GM12878 (cell line): ENCODE data around the gene DUSP22. TPM values are rescaled to one million over a fixed set of nuclear protein-coding genes. Genes with fewer than 3 reads are reported as not detected.

Experiments
- ATAC-seq: fragments of 200-7000 bp; cut with Tn5 transposase; 3 replicates; pipeline ENCODE4 v1.9.1; 2020; ENCODE audit warnings: mild to moderate bottlenecking, moderate library complexity
- BruUV-seq: library from RNA; stranded (reverse); fragments of 400-500 nt; replicated peaks from 2 replicates; lab custom pipeline; 2021; lab: Mats Ljungman, UMichigan
- CTCF ChIA-PET: fragments of 300-600 bp; sonication (Branson Sonifier 250); formaldehyde crosslinking; extraction: SDS; loops from one replicate; lab custom pipeline; 2021; ENCODE audit warnings: inconsistent platforms; lab: Yijun Ruan, JAX
- POLR2A ChIA-PET: fragments of 350-600 bp; formaldehyde crosslinking; extraction: SDS; loops from one replicate; lab custom pipeline; 2021; ENCODE audit warnings: inconsistent platforms; lab: Charles Lee
- RAD21 ChIA-PET: fragments of 300-600 bp; sonication (Branson Sonifier 250); formaldehyde crosslinking; loops from one replicate; lab custom pipeline; 2023; ENCODE audit warnings: antibody characterized with exemption; ENCODE audit not compliant: unreplicated experiment; lab: Charles Lee
- SMC1A ChIA-PET: fragments of 300-600 bp; sonication (Branson Sonifier 250); formaldehyde crosslinking; loops from one replicate; lab custom pipeline; 2023; ENCODE audit not compliant: unreplicated experiment, uncharacterized antibody; lab: Charles Lee
- DNase-seq: peaks from one replicate; pipeline ENCODE4 v3.0.0-alpha.2; 2011; ENCODE audit warnings: low read depth, low spot score
- FAIRE-seq: peaks from 3 replicates; lab custom pipeline; 2011; peaks lifted over from hg19 to GRCh38; lab: Jason Lieb, UNC
- H2AFZ ChIP-seq: 2 replicates; pipeline ENCODE4 v1.6.0; 2011; ENCODE audit warnings: low read depth, low read length, control low read depth; ENCODE audit not compliant: control insufficient read depth
- H3K27ac ChIP-seq: 2 replicates; pipeline ENCODE4 v1.5.1; 2011; ENCODE audit warnings: control low read depth; ENCODE audit not compliant: control insufficient read depth, insufficient read depth
- H3K27me3 ChIP-seq, 2 experiments: replicated peaks in 1 of 2; 2 replicates each; pipeline versions ENCODE4 v1.6.0 to v1.6.1; 2011; ENCODE audit warnings: low read length in 1 of 2; ENCODE audit not compliant: control insufficient read depth in 2 of 2, insufficient read depth in 2 of 2
- H3K36me3 ChIP-seq, 2 experiments: 2 replicates each; pipeline ENCODE4 v1.5.1; 2011; ENCODE audit warnings: low read length in 1 of 2; ENCODE audit not compliant: control insufficient read depth in 2 of 2, insufficient read depth in 2 of 2
- H3K4me1 ChIP-seq: 2 replicates; pipeline ENCODE4 v1.6.1; 2011; ENCODE audit warnings: mild to moderate bottlenecking, low read length, moderate library complexity, mixed read lengths; ENCODE audit not compliant: control insufficient read depth, insufficient read depth
- H3K4me2 ChIP-seq: 2 replicates; pipeline ENCODE4 v1.6.0; 2011; ENCODE audit warnings: control low read depth; ENCODE audit not compliant: control insufficient read depth, insufficient read depth
- H3K4me3 ChIP-seq: fragments of 200-600 bp; sonication (generic); 2 replicates; pipeline ENCODE4 v1.5.1; 2016
- H3K79me2 ChIP-seq: 2 replicates; pipeline ENCODE4 v1.6.0; 2011; ENCODE audit warnings: low read length; ENCODE audit not compliant: control insufficient read depth, insufficient read depth
- H3K9ac ChIP-seq: 2 replicates; pipeline ENCODE4 v1.8.0; 2011; ENCODE audit warnings: low read length, control low read depth, mixed read lengths; ENCODE audit not compliant: control insufficient read depth, insufficient read depth
- H3K9me3 ChIP-seq: replicated peaks from 3 replicates; pipeline ENCODE4 v1.5.1; 2011; ENCODE audit warnings: mild to moderate bottlenecking, low read length; ENCODE audit not compliant: control insufficient read depth, insufficient read depth
- H4K20me1 ChIP-seq: 2 replicates; pipeline ENCODE4 v1.6.0; 2011; ENCODE audit not compliant: control insufficient read depth, insufficient read depth
- CHD1 ChIP-seq: IDR thresholded peaks from 2 replicates; pipeline ENCODE4 v1.6.1; 2012; ENCODE audit warnings: low read depth, low read length, improper control_type of control experiment
- DPF2 ChIP-seq: fragments of 450-650 bp; IDR thresholded peaks from 2 replicates; pipeline ENCODE4 v1.6.1; 2017; ENCODE audit warnings: mild to moderate bottlenecking
- EED ChIP-seq: sonication (generic); IDR thresholded peaks from 2 replicates; pipeline ENCODE4 v1.6.1; 2016; ENCODE audit warnings: antibody characterized with exemption, low read depth
- FOXM1 ChIP-seq: IDR thresholded peaks from 2 replicates; pipeline ENCODE4 v1.6.1; 2012; ENCODE audit warnings: low read depth, mild to moderate bottlenecking, inconsistent platforms, low read length, moderate library complexity
- KDM1A ChIP-seq: fragments of 200-600 bp; sonication (generic); IDR thresholded peaks from 2 replicates; pipeline ENCODE4 v1.6.1; 2016; ENCODE audit warnings: borderline replicate concordance
- NFIC ChIP-seq: IDR thresholded peaks from 2 replicates; pipeline ENCODE4 v1.6.1; 2012; ENCODE audit warnings: low read depth, mild to moderate bottlenecking, inconsistent platforms, low read length, moderate library complexity
- NFYB ChIP-seq: IDR thresholded peaks from 2 replicates; pipeline ENCODE4 v1.6.1; 2011; ENCODE audit warnings: low read depth, mild to moderate bottlenecking, low read length, improper control_type of control experiment, moderate library complexity; ENCODE audit not compliant: insufficient read depth
- PML ChIP-seq: IDR thresholded peaks from 2 replicates; pipeline ENCODE4 v1.6.1; 2012; ENCODE audit warnings: low read length, inconsistent platforms
- SIN3A ChIP-seq: IDR thresholded peaks from 2 replicates; pipeline ENCODE4 v1.6.1; 2012; ENCODE audit warnings: low read depth, low read length, improper control_type of control experiment
- SMAD1 ChIP-seq: fragments of 450-650 bp; IDR thresholded peaks from 2 replicates; pipeline ENCODE4 v1.6.1; 2018; ENCODE audit warnings: mild to moderate bottlenecking, low read depth; ENCODE audit not compliant: partially characterized antibody
- SREBF2 ChIP-seq: IDR thresholded peaks from 2 replicates; pipeline ENCODE4 v1.6.1; 2012; ENCODE audit warnings: mild to moderate bottlenecking, low read length
- SRF ChIP-seq, 2 experiments: IDR thresholded peaks; 2 replicates each; pipeline ENCODE4 v1.6.1; 2011; ENCODE audit warnings: low read depth in 2 of 2, low read length in 2 of 2, mild to moderate bottlenecking in 1 of 2, moderate library complexity in 1 of 2
- ZNF217 ChIP-seq: fragments of 450-650 bp; IDR thresholded peaks from 2 replicates; pipeline ENCODE4 v1.6.1; 2017; ENCODE audit warnings: antibody characterized with exemption, mild to moderate bottlenecking
- WGBS: methylation state at CpG from one replicate; pipeline ENCODE4 v1.1.6; 2016; ENCODE audit warnings: low lambda C conversion rate; ENCODE audit not compliant: insufficient replicate concordance, insufficient coverage; ENCODE audit errors: missing lambda C conversion rate; 5-methylcytosine and 5-hydroxymethylcytosine counted together
- in situ Hi-C: fragments of 300-500 bp; cut with MboI; formaldehyde crosslinking; loops from 9 replicates; pipeline ENCODE4 v1.14.3; 2018; ENCODE audit warnings: mixed read lengths
- intact Hi-C: fragments of 100-400 bp; cut with micrococcal nuclease; formaldehyde crosslinking; loops from one replicate; pipeline ENCODE4 v1.14.2; 2022; ENCODE audit not compliant: unreplicated experiment
- polyA plus RNA-seq, 11 experiments: library from polyadenylated mRNA; depleted of rRNA in 4 of 11; unstranded in 6 of 11; stranded (reverse) in 5 of 11; fragments of >200 nt; fragmentation: Nextera tagmentation in 4 of 11; fragmentation: Illumina TruSeq in 1 of 11; extraction: Ambion mirVana in 4 of 11; extraction: Trizol in 1 of 11; gene quantifications; 1 replicate in 1 of 11; 2 replicates in 10 of 11; pipeline versions ENCODE4 v1.2.1 to v1.2.3, GENCODE V29; 2011 to 2016; ENCODE audit warnings: inconsistent platforms in 2 of 11, missing spikeins in 2 of 11, low read depth in 1 of 11
- total RNA-seq, 4 experiments: library from RNA; depleted of rRNA in 3 of 4; stranded (reverse); fragments of >200 nt in 3 of 4; fragmentation: Illumina TruSeq in 1 of 4; extraction: Trizol in 1 of 4; gene quantifications; 2 replicates each; pipeline versions ENCODE4 v1.2.1 to v1.2.3, GENCODE V29; 2013 to 2021
- TF ChIP-seq, protein P1 (sequence below): fragments of 450-650 bp; IDR thresholded peaks from 2 replicates; pipeline ENCODE4 v1.6.1; 2014; ENCODE audit warnings: mild to moderate bottlenecking
- TF ChIP-seq, protein P2 (sequence below): fragments of 150-350 bp; IDR thresholded peaks from 2 replicates; pipeline ENCODE4 v1.6.1; 2014; ENCODE audit warnings: mild to moderate bottlenecking, low read depth, low read length
- TF ChIP-seq, protein P3 (sequence below): IDR thresholded peaks from 2 replicates; pipeline ENCODE4 v1.6.1; 2011; ENCODE audit warnings: borderline replicate concordance, low read depth, mild to moderate bottlenecking, moderate library complexity, mixed read lengths, low read length; ENCODE audit not compliant: insufficient read depth; ENCODE audit errors: extremely low read length
- TF ChIP-seq, protein P4 (sequence below), 3 experiments: IDR thresholded peaks in 2 of 3; conservative IDR thresholded peaks in 1 of 3; 2 replicates each; pipeline ENCODE4 v1.5.1; 2011; ENCODE audit warnings: low read depth in 3 of 3, low read length in 3 of 3, mild to moderate bottlenecking in 3 of 3, control low read depth in 2 of 3, moderate library complexity in 2 of 3, inconsistent platforms in 1 of 3, mixed read lengths in 1 of 3; ENCODE audit not compliant: control insufficient read depth in 2 of 3, insufficient read depth in 1 of 3; ENCODE audit errors: extremely low read depth in 1 of 3

The DUSP22 gene
- total and polyA plus RNA-seq, 10 of the 15 experiments (the other 5 are each of a cell fraction or from before 2014, with no cell fraction given), result 78.9 to 156 (median 107) TPM

DNA sequence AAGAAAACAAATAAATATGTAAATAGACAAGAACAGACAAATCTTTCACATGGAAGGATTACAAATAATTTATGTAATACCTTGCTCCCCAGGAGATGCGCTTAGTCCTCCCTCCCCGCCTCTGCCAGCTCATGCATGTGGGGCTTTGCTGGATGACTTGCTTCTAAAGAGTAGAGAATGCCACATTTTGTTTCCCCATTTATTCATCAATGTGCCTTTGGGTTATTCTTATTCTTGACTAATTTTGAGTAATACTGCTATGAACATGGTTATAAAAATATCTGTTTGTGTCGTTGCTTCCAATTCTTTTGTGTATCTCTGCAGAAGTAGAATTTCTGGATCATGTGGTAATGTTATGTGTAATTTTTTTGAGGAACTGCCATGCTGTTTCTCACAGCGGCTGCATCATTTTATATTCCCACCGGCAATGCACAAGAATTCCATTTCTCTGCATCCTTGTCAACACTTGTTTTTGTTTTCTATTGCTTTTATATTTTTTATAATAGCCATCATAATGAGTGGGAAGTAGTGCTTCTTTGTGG lies 23.8 kb upstream of the DUSP22 start (continued):
- TF ChIP-seq, protein P1, sequence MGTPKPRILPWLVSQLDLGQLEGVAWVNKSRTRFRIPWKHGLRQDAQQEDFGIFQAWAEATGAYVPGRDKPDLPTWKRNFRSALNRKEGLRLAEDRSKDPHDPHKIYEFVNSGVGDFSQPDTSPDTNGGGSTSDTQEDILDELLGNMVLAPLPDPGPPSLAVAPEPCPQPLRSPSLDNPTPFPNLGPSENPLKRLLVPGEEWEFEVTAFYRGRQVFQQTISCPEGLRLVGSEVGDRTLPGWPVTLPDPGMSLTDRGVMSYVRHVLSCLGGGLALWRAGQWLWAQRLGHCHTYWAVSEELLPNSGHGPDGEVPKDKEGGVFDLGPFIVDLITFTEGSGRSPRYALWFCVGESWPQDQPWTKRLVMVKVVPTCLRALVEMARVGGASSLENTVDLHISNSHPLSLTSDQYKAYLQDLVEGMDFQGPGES, result no peak
- TF ChIP-seq CHD1 (no peak), SMAD1 (no peak)
- TF ChIP-seq, protein P2, sequence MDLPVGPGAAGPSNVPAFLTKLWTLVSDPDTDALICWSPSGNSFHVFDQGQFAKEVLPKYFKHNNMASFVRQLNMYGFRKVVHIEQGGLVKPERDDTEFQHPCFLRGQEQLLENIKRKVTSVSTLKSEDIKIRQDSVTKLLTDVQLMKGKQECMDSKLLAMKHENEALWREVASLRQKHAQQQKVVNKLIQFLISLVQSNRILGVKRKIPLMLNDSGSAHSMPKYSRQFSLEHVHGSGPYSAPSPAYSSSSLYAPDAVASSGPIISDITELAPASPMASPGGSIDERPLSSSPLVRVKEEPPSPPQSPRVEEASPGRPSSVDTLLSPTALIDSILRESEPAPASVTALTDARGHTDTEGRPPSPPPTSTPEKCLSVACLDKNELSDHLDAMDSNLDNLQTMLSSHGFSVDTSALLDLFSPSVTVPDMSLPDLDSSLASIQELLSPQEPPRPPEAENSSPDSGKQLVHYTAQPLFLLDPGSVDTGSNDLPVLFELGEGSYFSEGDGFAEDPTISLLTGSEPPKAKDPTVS, result no peak
- TF ChIP-seq, all 136 proteins: peak for 0

DNA sequence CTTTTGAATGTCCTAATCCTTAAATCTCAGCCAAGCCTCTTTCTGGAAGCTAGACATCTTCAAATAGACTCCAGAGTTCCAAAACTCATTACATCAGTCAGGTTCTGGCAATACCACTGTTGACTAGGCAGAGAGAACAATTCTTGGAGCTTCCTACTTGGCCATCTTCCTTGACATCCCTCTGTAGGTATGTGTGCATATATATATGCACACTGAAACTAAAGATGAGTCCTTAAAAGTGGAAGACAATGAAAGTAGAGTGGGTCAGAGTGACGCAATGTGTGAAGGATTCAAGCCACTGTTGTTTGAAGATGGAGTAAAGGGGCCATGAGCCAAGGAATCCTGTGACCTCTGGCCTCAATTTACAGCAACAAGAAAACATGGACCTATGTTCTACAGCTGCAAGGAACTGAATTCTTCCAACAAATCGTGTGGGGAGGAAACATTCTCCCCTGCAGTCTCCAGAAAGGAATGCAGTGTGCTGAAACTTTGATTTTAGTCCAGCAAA lies 18.7 kb upstream of the DUSP22 start:
- RAD21 ChIA-PET, result no interaction called here
- Histone ChIP-seq H3K79me2 (no peaks in the 10 kb centered on the region), H3K36me3 (no peaks in the 10 kb centered on the region), H3K4me1 (peaks cover 19% of the 10 kb centered on the region), H3K4me2 (no peak overlapping the region), H3K9me3 (no peaks in the 10 kb centered on the region; the same call in none of the 3 replicates), H3K27me3 (no peaks in the 10 kb centered on the region), H3K27ac (no peak overlapping the region), H2AFZ (no peak overlapping the region), H3K4me3 (no peak overlapping the region), H4K20me1 (no peaks in the 10 kb centered on the region), H3K9ac (no peak overlapping the region)
- ATAC-seq (no peak), DNase-seq (no peak), FAIRE-seq (no peak)
- BruUV-seq, result no TSS peak
- SMC1A ChIA-PET, result interaction anchor here (0.9 to 1.8 kb wide), 8 partner anchors 8 to 76 kb away, joined by 3 to 10 read pairs (median 3); no protein-coding TSS in a partner anchor
- 74% methylated on average over 2 of the region's 2 CpGs for WGBS
- CTCF ChIA-PET, result interaction anchor here (1.2 to 1.5 kb wide), 3 partner anchors 11 to 35 kb away, joined by 4 to 5 read pairs (median 4); no protein-coding TSS in a partner anchor
- intact Hi-C loops, result no loop called here
- TF ChIP-seq FOXM1 (no peak), PML (no peak), SIN3A (no peak), EED (no peak), NFYB (no peak), SREBF2 (no peak), DPF2 (no peak), SRF (IDR thresholded peaks at IDR 0.05; ENCODE audit: low read depth in 2 of 2, low read length in 2 of 2) (no peak), ZNF217 (no peak), NFIC (no peak), KDM1A (no peak)
- TF ChIP-seq, protein P3, sequence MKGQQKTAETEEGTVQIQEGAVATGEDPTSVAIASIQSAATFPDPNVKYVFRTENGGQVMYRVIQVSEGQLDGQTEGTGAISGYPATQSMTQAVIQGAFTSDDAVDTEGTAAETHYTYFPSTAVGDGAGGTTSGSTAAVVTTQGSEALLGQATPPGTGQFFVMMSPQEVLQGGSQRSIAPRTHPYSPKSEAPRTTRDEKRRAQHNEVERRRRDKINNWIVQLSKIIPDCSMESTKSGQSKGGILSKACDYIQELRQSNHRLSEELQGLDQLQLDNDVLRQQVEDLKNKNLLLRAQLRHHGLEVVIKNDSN, result no peak
- TF ChIP-seq, protein P4, sequence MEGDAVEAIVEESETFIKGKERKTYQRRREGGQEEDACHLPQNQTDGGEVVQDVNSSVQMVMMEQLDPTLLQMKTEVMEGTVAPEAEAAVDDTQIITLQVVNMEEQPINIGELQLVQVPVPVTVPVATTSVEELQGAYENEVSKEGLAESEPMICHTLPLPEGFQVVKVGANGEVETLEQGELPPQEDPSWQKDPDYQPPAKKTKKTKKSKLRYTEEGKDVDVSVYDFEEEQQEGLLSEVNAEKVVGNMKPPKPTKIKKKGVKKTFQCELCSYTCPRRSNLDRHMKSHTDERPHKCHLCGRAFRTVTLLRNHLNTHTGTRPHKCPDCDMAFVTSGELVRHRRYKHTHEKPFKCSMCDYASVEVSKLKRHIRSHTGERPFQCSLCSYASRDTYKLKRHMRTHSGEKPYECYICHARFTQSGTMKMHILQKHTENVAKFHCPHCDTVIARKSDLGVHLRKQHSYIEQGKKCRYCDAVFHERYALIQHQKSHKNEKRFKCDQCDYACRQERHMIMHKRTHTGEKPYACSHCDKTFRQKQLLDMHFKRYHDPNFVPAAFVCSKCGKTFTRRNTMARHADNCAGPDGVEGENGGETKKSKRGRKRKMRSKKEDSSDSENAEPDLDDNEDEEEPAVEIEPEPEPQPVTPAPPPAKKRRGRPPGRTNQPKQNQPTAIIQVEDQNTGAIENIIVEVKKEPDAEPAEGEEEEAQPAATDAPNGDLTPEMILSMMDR (IDR thresholded peaks at IDR 0.05 in 2 of 3, conservative IDR thresholded peaks at IDR 0.05 in 1 of 3; ENCODE audit: control insufficient read depth in 2 of 3, extremely low read depth in 1 of 3, insufficient read depth in 1 of 3, low read depth in 3 of 3, low read length in 3 of 3), result no peak
- in situ Hi-C loops, result no loop called here
- POLR2A ChIA-PET, result interaction anchor here (1.5 kb wide), 1 partner anchor 10 kb away, joined by 4 read pairs; no protein-coding TSS in a partner anchor
